Omental fat pad (tissue), 4 donors: ENCODE measurements around the gene GPR39. TPM values are rescaled to one million over a fixed set of nuclear protein-coding genes. Genes with fewer than 3 reads are reported as not detected.
"Not testable (repeated sequence)": the region's sequence is repeated elsewhere in the genome, so short reads cannot be mapped to it uniquely, and the experiment has no call there.

ENCODE experiments used
- ATAC-seq: fragments of 150-250 bp; one replicate; pipeline ENCODE4 v1.9.1; 2016; ENCODE audit warnings: mild to moderate bottlenecking, moderate library complexity; ENCODE audit not compliant: low FRiP score
- DNase-seq: peaks from one replicate; pipeline ENCODE4 v3.0.0-alpha.2; 2019; ENCODE audit warnings: low spot score
- total RNA-seq, 4 donors: library from RNA; depleted of rRNA; stranded (reverse); fragments of >200 nt; gene quantifications; one replicate each; pipeline ENCODE4 v1.1.0, GENCODE V29; 2016
- TF ChIP-seq, protein P1 (sequence below), 3 donors: fragments of 450-650 bp; IDR thresholded peaks; one replicate each; pipeline ENCODE4 v1.5.1; 2016 to 2017; ENCODE audit warnings: antibody characterized with exemption in 3 of 3, mild to moderate bottlenecking in 3 of 3, moderate library complexity in 2 of 3

The GPR39 gene
- total RNA-seq, 4 donors from 2014 or later, result not detected

DNA sequence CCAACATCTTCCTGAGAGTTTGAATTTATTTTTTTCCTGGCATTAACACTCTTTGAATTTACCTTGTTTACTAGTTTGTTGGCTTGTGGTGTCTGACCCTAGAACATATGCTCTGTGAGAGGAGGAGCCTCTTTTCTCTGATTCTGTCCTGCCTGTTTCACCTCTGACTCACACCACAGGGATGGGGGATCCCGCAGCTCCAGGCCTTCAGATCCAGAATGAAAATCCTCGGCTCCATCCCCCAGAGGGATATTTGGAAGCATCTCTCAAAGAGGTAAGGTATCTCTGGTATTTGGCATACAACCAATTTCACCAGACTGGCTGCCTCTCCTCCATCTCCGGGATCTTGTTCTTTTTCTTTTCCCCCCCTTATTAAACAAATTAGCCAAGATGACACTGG lies 104.7 kb downstream of the GPR39 start:
- no peak for ATAC-seq
- TF ChIP-seq, protein P1, sequence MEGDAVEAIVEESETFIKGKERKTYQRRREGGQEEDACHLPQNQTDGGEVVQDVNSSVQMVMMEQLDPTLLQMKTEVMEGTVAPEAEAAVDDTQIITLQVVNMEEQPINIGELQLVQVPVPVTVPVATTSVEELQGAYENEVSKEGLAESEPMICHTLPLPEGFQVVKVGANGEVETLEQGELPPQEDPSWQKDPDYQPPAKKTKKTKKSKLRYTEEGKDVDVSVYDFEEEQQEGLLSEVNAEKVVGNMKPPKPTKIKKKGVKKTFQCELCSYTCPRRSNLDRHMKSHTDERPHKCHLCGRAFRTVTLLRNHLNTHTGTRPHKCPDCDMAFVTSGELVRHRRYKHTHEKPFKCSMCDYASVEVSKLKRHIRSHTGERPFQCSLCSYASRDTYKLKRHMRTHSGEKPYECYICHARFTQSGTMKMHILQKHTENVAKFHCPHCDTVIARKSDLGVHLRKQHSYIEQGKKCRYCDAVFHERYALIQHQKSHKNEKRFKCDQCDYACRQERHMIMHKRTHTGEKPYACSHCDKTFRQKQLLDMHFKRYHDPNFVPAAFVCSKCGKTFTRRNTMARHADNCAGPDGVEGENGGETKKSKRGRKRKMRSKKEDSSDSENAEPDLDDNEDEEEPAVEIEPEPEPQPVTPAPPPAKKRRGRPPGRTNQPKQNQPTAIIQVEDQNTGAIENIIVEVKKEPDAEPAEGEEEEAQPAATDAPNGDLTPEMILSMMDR (IDR thresholded peaks at IDR 0.05), result no peak

DNA sequence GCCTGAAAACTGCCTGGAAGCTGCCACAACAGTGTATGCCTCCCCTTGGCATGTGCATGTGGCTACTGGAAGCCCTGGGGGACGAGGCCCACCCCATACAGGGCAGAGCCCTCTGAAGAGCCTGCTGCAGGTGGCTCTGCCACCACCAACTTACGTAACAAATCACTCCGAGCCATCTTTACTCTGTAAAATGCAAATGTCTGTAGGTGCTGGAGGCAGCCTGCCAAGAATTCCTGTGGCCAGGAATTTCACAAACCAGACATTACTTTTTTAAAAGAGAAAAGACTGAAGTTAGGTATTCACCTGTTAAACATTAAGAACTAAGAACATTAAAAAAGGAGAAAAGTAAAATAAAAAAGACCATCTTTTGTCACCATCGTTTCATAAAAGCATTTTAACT lies 106.3 kb downstream of the GPR39 start:
- ATAC-seq (no peak), DNase-seq (no peak)
- TF ChIP-seq, protein P1 (IDR thresholded peaks at IDR 0.05), result no peak

More for the DNA sequence above, 104.7 kb downstream of the GPR39 start:
- DNase-seq, result no peak

DNA sequence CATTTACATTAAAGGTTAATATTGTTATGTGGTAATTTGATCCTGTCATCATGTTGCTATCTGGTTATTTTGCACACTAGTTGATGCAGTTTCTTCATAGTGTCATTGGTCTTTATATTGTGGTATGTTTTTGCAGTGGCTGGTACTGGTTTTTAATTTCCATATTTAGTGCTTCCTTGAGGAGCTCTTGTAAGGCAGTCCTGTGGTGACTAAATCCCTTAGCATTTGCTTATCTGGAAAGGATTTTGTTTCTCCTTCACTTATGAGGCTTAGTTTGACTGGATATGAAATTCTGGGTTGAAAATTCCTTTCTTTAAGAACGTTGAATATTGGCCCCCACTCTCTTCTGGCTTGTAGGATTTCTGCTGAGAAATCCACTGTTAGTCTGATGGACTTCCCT lies 120.5 kb downstream of the GPR39 start:
- DNase-seq, ATAC-seq: not testable (repeated sequence)

DNA sequence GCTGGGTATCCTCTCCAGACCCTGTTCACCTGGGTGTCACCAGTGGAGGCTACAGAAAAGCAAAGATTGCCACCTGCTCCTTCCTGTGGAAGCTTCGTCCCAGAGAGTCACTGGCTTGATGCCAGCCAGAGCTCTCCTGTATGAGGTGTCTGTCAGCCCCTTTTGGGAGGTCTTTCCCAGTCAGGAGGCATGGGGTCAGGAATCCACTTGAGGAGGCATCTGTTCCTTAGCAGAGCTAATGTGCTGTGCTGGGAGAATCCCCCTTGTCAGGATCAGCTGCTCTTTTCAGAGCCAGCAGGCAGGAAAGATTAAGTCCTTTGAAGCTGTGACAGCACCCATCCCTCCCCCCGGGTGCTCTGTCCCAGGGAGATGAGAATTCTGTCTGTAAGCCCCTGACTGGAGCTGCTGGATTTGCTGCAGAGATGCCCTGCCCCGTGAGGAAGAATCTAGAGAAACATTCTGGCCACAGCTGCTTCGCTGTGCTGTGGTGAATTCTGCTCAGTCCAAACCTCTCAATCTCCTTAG lies 121.8 kb downstream of the GPR39 start:
- ATAC-seq, result no peak
- TF ChIP-seq, protein P1 (IDR thresholded peaks at IDR 0.05), result no peak
- no peak for DNase-seq

DNA sequence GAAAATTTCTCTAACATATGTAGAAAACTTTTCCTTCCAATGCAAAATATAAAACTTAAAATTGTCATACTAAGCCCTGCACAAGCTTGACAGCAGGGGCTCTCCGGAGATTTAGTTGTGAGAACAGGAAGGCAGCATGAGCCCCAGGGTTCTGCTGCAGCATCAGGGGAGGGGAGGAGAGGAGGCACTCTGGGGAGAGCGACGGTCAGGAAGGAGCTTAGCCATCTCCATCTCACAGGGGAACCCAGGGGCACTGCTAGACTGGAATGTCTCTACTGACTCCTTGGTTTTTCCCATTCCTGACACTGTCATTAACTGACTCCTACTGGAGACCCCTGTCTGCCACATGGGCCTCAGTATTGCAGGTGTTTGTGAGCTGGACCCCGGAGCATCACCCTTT lies 123.6 kb downstream of the GPR39 start:
- TF ChIP-seq, protein P1 (IDR thresholded peaks at IDR 0.05), result no peak
- no peak for DNase-seq
- no peak for ATAC-seq

DNA sequence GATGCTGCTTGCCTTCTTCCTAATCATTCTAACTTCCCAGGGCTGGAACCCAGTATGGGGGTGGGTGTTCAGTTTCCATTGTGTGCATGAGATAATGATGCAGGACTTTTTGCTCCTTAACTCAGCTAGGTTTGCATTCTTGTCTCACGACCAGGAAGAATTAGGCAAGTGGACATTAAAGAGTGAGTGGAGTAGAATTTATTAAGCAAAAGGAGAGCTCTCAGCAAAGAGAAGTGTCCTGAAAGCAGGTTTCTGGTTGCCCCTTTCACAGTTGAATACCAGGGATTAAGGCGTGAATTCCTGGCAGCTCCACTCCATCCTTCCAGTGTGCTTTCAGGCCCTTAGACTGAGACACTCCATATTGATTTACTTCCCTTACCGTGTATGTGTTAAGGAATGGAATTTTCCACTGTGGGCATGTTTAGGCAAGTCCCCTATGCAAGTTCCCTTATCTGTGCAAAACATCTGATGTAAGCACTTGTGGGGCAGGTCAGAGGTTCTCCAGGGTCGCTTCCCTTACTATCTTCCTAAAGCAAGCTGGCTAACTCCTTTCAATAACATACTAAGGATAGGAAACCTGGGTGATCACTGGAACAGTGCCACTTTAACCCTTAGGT lies 126.5 kb downstream of the GPR39 start:
- TF ChIP-seq, protein P1 (IDR thresholded peaks at IDR 0.05), result no peak
- no peak for ATAC-seq
- DNase-seq, result no peak

- no peak for DNase-seq
- TF ChIP-seq, protein P1 (IDR thresholded peaks at IDR 0.05), result no peak
- no peak for ATAC-seq
These were observed 127.5 kb downstream of the GPR39 start for GRCh38 chr2:132544006-132544630.
